PC-9 (cell line): ENCODE measurements around the gene CST9. TPM values are rescaled to one million over a fixed set of nuclear protein-coding genes. Genes with fewer than 3 reads are reported as not detected.

Experiments
- BruUV-seq: library from RNA; stranded (reverse); fragments of 400-500 nt; replicated peaks from 2 replicates; lab custom pipeline; 2021; lab: Mats Ljungman, UMichigan
- CTCF ChIA-PET: fragments of 300-600 bp; sonication (Branson Sonifier 250); formaldehyde crosslinking; loops from one replicate; lab custom pipeline; 2022; ENCODE audit warnings: antibody characterized with exemption; lab: Charles Lee
- POLR2A ChIA-PET: fragments of 300-600 bp; sonication (Branson Sonifier 250); formaldehyde crosslinking; loops from one replicate; lab custom pipeline; 2022; ENCODE audit warnings: antibody characterized with exemption; ENCODE audit not compliant: unreplicated experiment; lab: Charles Lee
- DNase-seq, 2 experiments: peaks; one replicate each; pipeline versions ENCODE4 v3.0.0 to v3.0.0-alpha.2; 2015 to 2022; ENCODE audit warnings: mixed read lengths in 1 of 2
- H2AFZ ChIP-seq: fragments of 200-600 bp; sonication (generic); 2 replicates; pipeline ENCODE4 v1.8.1; 2017; ENCODE audit warnings: antibody characterized with exemption
- H3F3A ChIP-seq: fragments of 200-600 bp; sonication (generic); 2 replicates; pipeline ENCODE4 v1.8.1; 2017; ENCODE audit warnings: antibody characterized with exemption, mild to moderate bottlenecking, low read depth; ENCODE audit not compliant: insufficient read depth
- H3K27ac ChIP-seq: fragments of 200-600 bp; sonication (generic); 2 replicates; pipeline ENCODE4 v1.6.1; 2016; ENCODE audit warnings: mixed run types
- H3K27me3 ChIP-seq: fragments of 200-600 bp; sonication (generic); 2 replicates; pipeline ENCODE4 v1.6.1; 2016; ENCODE audit warnings: low read depth, mixed run types; ENCODE audit not compliant: insufficient read depth
- H3K36me3 ChIP-seq: fragments of 200-600 bp; sonication (generic); 2 replicates; pipeline ENCODE4 v1.6.1; 2016; ENCODE audit warnings: low read depth, mixed run types
- H3K4me1 ChIP-seq: fragments of 200-600 bp; sonication (generic); replicated peaks from 2 replicates; pipeline ENCODE4 v1.6.1; 2016; ENCODE audit warnings: mixed run types; ENCODE audit not compliant: insufficient read depth
- H3K4me2 ChIP-seq: fragments of 200-600 bp; sonication (generic); 2 replicates; pipeline ENCODE4 v1.6.1; 2017; ENCODE audit warnings: mixed run types
- H3K4me3 ChIP-seq: fragments of 200-600 bp; sonication (generic); 2 replicates; pipeline ENCODE4 v1.6.1; 2016; ENCODE audit warnings: mixed run types
- H3K79me2 ChIP-seq: fragments of 200-600 bp; sonication (generic); 2 replicates; pipeline ENCODE4 v1.6.1; 2017; ENCODE audit warnings: low read depth, mixed run types
- H3K9me2 ChIP-seq: fragments of 200-600 bp; sonication (generic); 2 replicates; pipeline ENCODE4 v1.8.1; 2017; ENCODE audit warnings: mild to moderate bottlenecking; ENCODE audit not compliant: insufficient read depth
- H3K9me3 ChIP-seq: fragments of 200-600 bp; sonication (generic); 2 replicates; pipeline ENCODE4 v1.8.1; 2016; ENCODE audit warnings: low read depth; ENCODE audit not compliant: insufficient read depth
- H4K20me1 ChIP-seq: fragments of 200-600 bp; sonication (generic); 2 replicates; pipeline ENCODE4 v1.8.1; 2017; ENCODE audit not compliant: insufficient read depth
- CTCF ChIP-seq: fragments of 200-600 bp; sonication (generic); conservative IDR thresholded peaks from 2 replicates; pipeline ENCODE4 v1.6.1; 2017; ENCODE audit warnings: mixed run types, antibody characterized with exemption, mild to moderate bottlenecking, moderate library complexity
- EZH2 ChIP-seq: fragments of 200-600 bp; sonication (generic); IDR thresholded peaks from 2 replicates; pipeline ENCODE4 v1.8.0; 2017; ENCODE audit warnings: antibody characterized with exemption, low read depth
- intact Hi-C: fragments of 100-400 bp; cut with micrococcal nuclease; formaldehyde crosslinking; loops from one replicate; pipeline ENCODE4 v1.10.0; 2022; ENCODE audit not compliant: unreplicated experiment
- total RNA-seq: library from RNA; stranded (reverse); gene quantifications from 2 replicates; pipeline ENCODE4 v1.2.3, GENCODE V29; 2021

CST9 gene
- total RNA-seq, 1 experiment from 2014 or later = not detected

DNA sequence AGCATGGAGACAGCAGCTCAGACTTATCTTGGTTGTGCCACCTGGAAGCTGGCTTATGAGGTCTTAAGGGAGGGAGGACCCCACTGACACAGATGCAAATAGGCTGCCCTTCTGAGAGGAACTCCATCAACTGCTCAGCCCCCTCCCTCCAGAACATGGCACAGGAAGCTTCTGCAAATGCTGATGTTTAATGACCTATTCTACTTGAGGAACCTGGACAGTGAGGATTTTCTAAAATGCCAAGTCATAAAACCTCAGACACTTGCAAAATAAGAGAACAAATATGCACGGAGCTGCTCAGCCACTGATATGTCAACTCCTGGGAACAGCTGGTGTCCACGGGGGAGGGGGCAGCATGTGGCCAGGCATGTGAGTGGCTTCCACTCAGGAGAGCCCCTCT lies 3.5 kb downstream of the CST9 start:
- H3K4me2 ChIP-seq = no peak overlapping the region
- no peaks in the 10 kb centered on the region for H3K9me3 ChIP-seq
- H4K20me1 ChIP-seq = no peaks in the 10 kb centered on the region
- H3K79me2 ChIP-seq = no peaks in the 10 kb centered on the region
- no peak overlapping the region for H3K4me3 ChIP-seq
- H3K27me3 ChIP-seq = peaks cover 5% of the 10 kb centered on the region; the same call in 1 of the 2 replicates
- DNase-seq = no peak
- intact Hi-C loops = loop anchor here (10.0 kb wide), 1 partner anchor 907 kb away; no protein-coding TSS in a partner anchor
- no peaks in the 10 kb centered on the region for H3K36me3 ChIP-seq
- TF ChIP-seq EZH2 (no peak), CTCF (no peak)
- no peaks in the 10 kb centered on the region for H3K4me1 ChIP-seq
- CTCF ChIA-PET = no interaction called here
- no peak overlapping the region for H3K27ac ChIP-seq
- H2AFZ ChIP-seq = no peak overlapping the region
- H3F3A ChIP-seq = no peaks in the 10 kb centered on the region
- POLR2A ChIA-PET = no interaction called here
- BruUV-seq = no TSS peak
- H3K9me2 ChIP-seq = no peaks in the 10 kb centered on the region

DNA sequence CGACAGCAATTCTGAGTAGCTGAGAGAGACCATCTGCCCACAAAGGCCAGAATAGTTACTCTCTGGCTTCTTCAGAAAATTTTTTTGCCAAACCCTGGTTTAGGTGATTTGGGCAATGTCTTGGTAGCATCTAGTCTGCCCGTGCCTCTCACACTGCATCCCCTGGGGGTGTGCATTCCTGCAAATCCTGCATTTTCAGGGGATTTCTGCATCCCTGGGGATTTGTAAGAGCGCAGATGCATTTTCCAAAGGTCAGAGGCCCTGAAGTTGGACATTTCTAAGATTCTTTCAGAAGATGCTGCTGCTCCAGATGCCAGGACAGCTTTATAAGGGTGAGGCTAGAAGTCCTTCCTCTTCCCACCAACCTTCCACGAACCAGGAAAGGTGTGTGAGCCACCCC lies 4.0 kb downstream of the CST9 start:
- intact Hi-C loops = loop anchor here (10.0 kb wide), 1 partner anchor 907 kb away; no protein-coding TSS in a partner anchor
- Histone ChIP-seq H2AFZ (no peak overlapping the region), H3K4me3 (no peak overlapping the region), H3K9me2 (no peaks in the 10 kb centered on the region), H3K27ac (no peak overlapping the region), H4K20me1 (no peaks in the 10 kb centered on the region), H3K4me1 (no peaks in the 10 kb centered on the region), H3K4me2 (no peak overlapping the region), H3K9me3 (no peaks in the 10 kb centered on the region), H3K36me3 (no peaks in the 10 kb centered on the region), H3K27me3 (peaks cover 5% of the 10 kb centered on the region; the same call in 1 of the 2 replicates), H3F3A (no peaks in the 10 kb centered on the region), H3K79me2 (no peaks in the 10 kb centered on the region)
- ChIA-PET POLR2A (no interaction called here), CTCF (no interaction called here)
- DNase-seq = no peak
- TF ChIP-seq CTCF = no peak
- no peak for TF ChIP-seq EZH2
- no TSS peak for BruUV-seq

DNA sequence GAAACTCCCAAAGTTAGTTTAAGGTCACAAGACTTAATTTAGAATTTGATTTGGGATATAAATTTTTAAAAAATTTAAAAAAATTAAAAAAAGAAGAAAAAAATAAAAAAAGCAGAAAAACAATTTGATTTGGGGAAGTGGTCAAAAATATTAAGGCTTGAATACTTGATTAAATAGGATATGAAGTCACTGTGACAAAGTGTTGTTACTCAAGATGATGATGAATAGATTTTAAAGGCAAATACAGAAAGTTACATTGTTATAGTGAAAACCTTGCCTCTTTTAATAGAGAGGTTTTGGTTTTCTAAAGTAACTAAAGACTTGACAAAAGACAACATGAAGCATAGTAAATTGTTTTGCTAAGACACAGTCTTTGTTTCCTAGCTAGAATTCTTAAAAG lies 7.2 kb downstream of the CST9 start:
- no peaks in the 10 kb centered on the region for H3F3A ChIP-seq
- BruUV-seq = no TSS peak
- H3K4me3 ChIP-seq = no peak overlapping the region
- no peak overlapping the region for H3K4me2 ChIP-seq
- H3K79me2 ChIP-seq = no peaks in the 10 kb centered on the region
- no peaks in the 10 kb centered on the region for H3K9me3 ChIP-seq
- intact Hi-C loops = no loop called here
- H3K36me3 ChIP-seq = no peaks in the 10 kb centered on the region
- H3K9me2 ChIP-seq = no peaks in the 10 kb centered on the region
- H4K20me1 ChIP-seq = no peaks in the 10 kb centered on the region
- no peaks in the 10 kb centered on the region for H3K4me1 ChIP-seq
- ChIA-PET CTCF (no interaction called here), POLR2A (no interaction called here)
- no peak overlapping the region for H3K27ac ChIP-seq
- no peak for DNase-seq
- H2AFZ ChIP-seq = no peak overlapping the region
- peaks cover 5% of the 10 kb centered on the region; the same call in 1 of the 2 replicates for H3K27me3 ChIP-seq
- TF ChIP-seq EZH2 (no peak), CTCF (no peak)
